PC-3 (cell line): ENCODE results near the gene GOLGA8A. TPM values are rescaled to one million over a fixed set of nuclear protein-coding genes. Genes with fewer than 3 reads are reported as not detected.
"Not testable (repeated sequence)": the region's sequence is repeated elsewhere in the genome, so short reads cannot be mapped to it uniquely, and the experiment has no call there.

Experiments
- ATAC-seq: fragments of 200-7000 bp; cut with Tn5 transposase; 2 replicates; pipeline ENCODE4 v1.9.1; 2020; ENCODE audit warnings: mild to moderate bottlenecking, moderate library complexity
- BruUV-seq: library from RNA; stranded (reverse); fragments of 400-500 nt; replicated peaks from 2 replicates; lab custom pipeline; 2021; lab: Mats Ljungman, UMichigan
- CTCF ChIA-PET: fragments of 300-600 bp; sonication (Branson Sonifier 250); formaldehyde crosslinking; loops from one replicate; lab custom pipeline; 2022; ENCODE audit warnings: antibody characterized with exemption; lab: Charles Lee
- POLR2A ChIA-PET: fragments of 300-600 bp; sonication (Branson Sonifier 250); formaldehyde crosslinking; loops from one replicate; lab custom pipeline; 2022; ENCODE audit warnings: antibody characterized with exemption; ENCODE audit not compliant: unreplicated experiment; lab: Charles Lee
- DNase-seq: peaks from one replicate; pipeline ENCODE4 v3.0.0-alpha.2; 2015
- H2AFZ ChIP-seq: fragments of 300-600 bp; sonication (generic); 2 replicates; pipeline ENCODE4 v1.6.0; 2016; ENCODE audit warnings: antibody characterized with exemption, low read length
- H3F3A ChIP-seq: fragments of 300-600 bp; sonication (generic); one replicate; pipeline ENCODE4 v1.6.0; 2017; ENCODE audit warnings: antibody characterized with exemption, low read length, control low read depth, mild to moderate bottlenecking; ENCODE audit not compliant: unreplicated experiment
- H3K27ac ChIP-seq: fragments of 300-600 bp; sonication (generic); 2 replicates; pipeline ENCODE4 v1.5.1; 2016; ENCODE audit warnings: mild to moderate bottlenecking, low read length
- H3K27me3 ChIP-seq: fragments of 300-600 bp; sonication (generic); 2 replicates; pipeline ENCODE4 v1.6.1; 2016; ENCODE audit warnings: low read length, mixed read lengths
- H3K36me3 ChIP-seq: fragments of 300-600 bp; sonication (generic); 2 replicates; pipeline ENCODE4 v1.6.1; 2016; ENCODE audit warnings: low read depth, mixed run types, low read length, mixed read lengths
- H3K4me1 ChIP-seq: fragments of 300-600 bp; sonication (generic); 2 replicates; pipeline ENCODE4 v1.5.1; 2016; ENCODE audit warnings: low read length; ENCODE audit not compliant: insufficient read depth
- H3K4me2 ChIP-seq: fragments of 300-600 bp; sonication (generic); 2 replicates; pipeline ENCODE4 v1.6.0; 2016; ENCODE audit warnings: low read length
- H3K4me3 ChIP-seq: fragments of 300-600 bp; sonication (generic); 2 replicates; pipeline ENCODE4 v1.5.1; 2016; ENCODE audit warnings: mild to moderate bottlenecking, low read length, mixed read lengths
- H3K79me2 ChIP-seq: fragments of 300-600 bp; sonication (generic); 2 replicates; pipeline ENCODE4 v1.6.1; 2017; ENCODE audit warnings: low read length, mixed read lengths
- H3K9ac ChIP-seq: fragments of 300-600 bp; sonication (generic); 2 replicates; pipeline ENCODE4 v1.6.0; 2016; ENCODE audit warnings: mild to moderate bottlenecking, low read length
- H3K9me2 ChIP-seq: fragments of 300-600 bp; sonication (generic); replicated peaks from 2 replicates; pipeline ENCODE4 v1.6.1; 2016; ENCODE audit warnings: mixed run types, low read length, mixed read lengths
- H3K9me3 ChIP-seq: fragments of 300-600 bp; sonication (generic); 2 replicates; pipeline ENCODE4 v1.6.1; 2016; ENCODE audit warnings: low read length, mixed read lengths
- H4K20me1 ChIP-seq: fragments of 300-600 bp; sonication (generic); 2 replicates; pipeline ENCODE4 v1.6.1; 2016; ENCODE audit warnings: low read length, mixed read lengths
- EZH2 ChIP-seq: fragments of 300-600 bp; sonication (generic); IDR thresholded peaks from one replicate; pipeline ENCODE4 v1.6.1; 2017; ENCODE audit warnings: antibody characterized with exemption, mild to moderate bottlenecking, low read length; ENCODE audit not compliant: unreplicated experiment
- EZH2phosphoT487 ChIP-seq: fragments of 300-600 bp; sonication (generic); IDR thresholded peaks from 2 replicates; pipeline ENCODE4 v1.6.1; 2018; ENCODE audit warnings: mild to moderate bottlenecking, antibody characterized with exemption, low read length, borderline replicate concordance
- intact Hi-C: fragments of 100-400 bp; cut with micrococcal nuclease; formaldehyde crosslinking; loops from 2 replicates; pipeline ENCODE4 v1.9.0; 2023
- total RNA-seq: library from RNA; depleted of rRNA; stranded (reverse); fragments of >200 nt; gene quantifications from 2 replicates; pipeline ENCODE4 v1.2.3, GENCODE V29; 2014

Gene GOLGA8A
- total RNA-seq, 1 experiment from 2014 or later, result 25.3 TPM

- Histone ChIP-seq H2AFZ (no peak overlapping the region), H3K4me1 (peaks cover 12% of the 10 kb centered on the region), H3K9me2 (no peaks in the 10 kb centered on the region), H3K27me3 (no peaks in the 10 kb centered on the region), H3K9ac (no peak overlapping the region), H3K27ac (no peak overlapping the region), H3F3A (no peaks in the 10 kb centered on the region), H3K36me3 (peaks cover 6% of the 10 kb centered on the region; the same call in 1 of the 2 replicates), H3K9me3 (no peaks in the 10 kb centered on the region), H3K4me2 (peak overlapping the region; percentile 92; the same call in 1 of the 2 replicates), H3K4me3 (no peak overlapping the region), H3K79me2 (peaks cover 50% of the 10 kb centered on the region), H4K20me1 (peaks cover 7% of the 10 kb centered on the region; the same call in 1 of the 2 replicates)
- POLR2A ChIA-PET, result interaction anchor here (0.7 kb wide), 1 partner anchor 517 kb away, joined by 6 read pairs; no protein-coding TSS in a partner anchor
- TSS peak; percentile 20 for BruUV-seq
- DNase-seq (no peak), ATAC-seq (no peak)
- intact Hi-C loops, result loop anchor here (2.0 kb wide), 1 partner anchor 76 kb away; no protein-coding TSS in a partner anchor
- CTCF ChIA-PET, result interaction anchor here (1.2 kb wide), 1 partner anchor 153 kb away, joined by 3 read pairs; no protein-coding TSS in a partner anchor
- TF ChIP-seq EZH2phosphoT487 (no peak), EZH2 (no peak)
These were observed 2.8 kb downstream of the GOLGA8A start for GRCh38 chr15:34434627-34435305.

GRCh38 chr15:34433956-34434626 lies 3.5 kb downstream of the GOLGA8A start:
- H3K9me3 ChIP-seq, POLR2A ChIA-PET, ATAC-seq, CTCF ChIA-PET, H3K27me3 ChIP-seq, H3K4me2 ChIP-seq, H2AFZ ChIP-seq, H3K9me2 ChIP-seq, H3K9ac ChIP-seq, H3K27ac ChIP-seq, H3K4me3 ChIP-seq, H3F3A ChIP-seq, BruUV-seq, H4K20me1 ChIP-seq, H3K36me3 ChIP-seq, DNase-seq: not testable (repeated sequence)
- peaks cover 50% of the 10 kb centered on the region for H3K79me2 ChIP-seq
- intact Hi-C loops, result loop anchor here (2.0 kb wide), 1 partner anchor 77 kb away; no protein-coding TSS in a partner anchor
- H3K4me1 ChIP-seq, result peaks cover 12% of the 10 kb centered on the region

GRCh38 chr15:34430642-34431041 lies 7.0 kb downstream of the GOLGA8A start:
- H3K4me3 ChIP-seq, CTCF ChIA-PET, DNase-seq, H3K27me3 ChIP-seq, H3F3A ChIP-seq, BruUV-seq, intact Hi-C loops, H3K4me1 ChIP-seq, H3K9me2 ChIP-seq, H3K36me3 ChIP-seq, H3K4me2 ChIP-seq, H4K20me1 ChIP-seq, POLR2A ChIA-PET, H3K27ac ChIP-seq, H3K9ac ChIP-seq, H2AFZ ChIP-seq, H3K9me3 ChIP-seq, ATAC-seq: not testable (repeated sequence)
- H3K79me2 ChIP-seq, result peaks cover 31% of the 10 kb centered on the region

GRCh38 chr15:34423425-34424090 lies 14.1 kb downstream of the GOLGA8A start:
- H3K79me2 ChIP-seq, H3K4me1 ChIP-seq, H3K27me3 ChIP-seq, H3K9me3 ChIP-seq, ATAC-seq, BruUV-seq, H3F3A ChIP-seq, H3K4me3 ChIP-seq, H3K4me2 ChIP-seq, POLR2A ChIA-PET, H3K9ac ChIP-seq, H3K27ac ChIP-seq, H3K9me2 ChIP-seq, CTCF ChIA-PET, H4K20me1 ChIP-seq, H3K36me3 ChIP-seq, intact Hi-C loops, DNase-seq, H2AFZ ChIP-seq: not testable (repeated sequence)

- H3K4me3 ChIP-seq, H3K9ac ChIP-seq, POLR2A ChIA-PET, H4K20me1 ChIP-seq, H3K27ac ChIP-seq, H3K79me2 ChIP-seq, H3K4me1 ChIP-seq, H3K4me2 ChIP-seq, H3K9me3 ChIP-seq, H3F3A ChIP-seq, CTCF ChIA-PET, H3K9me2 ChIP-seq, BruUV-seq, ATAC-seq, intact Hi-C loops, H3K36me3 ChIP-seq, H2AFZ ChIP-seq, DNase-seq, H3K27me3 ChIP-seq: not testable (repeated sequence)
These were observed 16.7 kb downstream of the GOLGA8A start for GRCh38 chr15:34420953-34421352.

GRCh38 chr15:34418435-34418834 lies 19.2 kb downstream of the GOLGA8A start:
- H3K4me1 ChIP-seq, H3K9me3 ChIP-seq, H4K20me1 ChIP-seq, H3K27ac ChIP-seq, CTCF ChIA-PET, POLR2A ChIA-PET, H3K9me2 ChIP-seq, H3K27me3 ChIP-seq, H2AFZ ChIP-seq, H3K4me3 ChIP-seq, BruUV-seq, DNase-seq, H3K36me3 ChIP-seq, H3F3A ChIP-seq, H3K79me2 ChIP-seq, H3K9ac ChIP-seq, H3K4me2 ChIP-seq, ATAC-seq, intact Hi-C loops: not testable (repeated sequence)
